Heart left ventricle (tissue), 13 donors: ENCODE data around the gene TSEN54.

Experiments used
- CTCF ChIP-seq, 12 donors: fragments of 200-600 bp; sonication (generic) in 4 of 12; IDR thresholded peaks; one replicate each; pipeline versions ENCODE4 v1.5.0 to v1.8.0; 2018 to 2022; ENCODE audit warnings: antibody characterized with exemption in 12 of 12, mild to moderate bottlenecking in 5 of 12
- POLR2A ChIP-seq, 2 donors: fragments of 450-650 bp; IDR thresholded peaks; one replicate each; pipeline ENCODE4 v1.6.1; 2017; ENCODE audit warnings: antibody characterized with exemption in 2 of 2, mild to moderate bottlenecking in 2 of 2, moderate library complexity in 2 of 2
- donor health status: ischemic (EF 13 %, LVEDD 7.1; RV severe dilation, severe dysfunction).
- donor health status: DM: no; HTN: yes; CAD: no.
- donor health status: DM: no; HTN: no; CAD: no.
- donor health status: ischemic (EF 25% LVEDD 6.9; RV normal size, moderate dysfunction).
- donor health status: ischemic (EF 25% LVEDD 5.7; RV mildly dilated, moderate dysfunction).
- donor health status: ischemic (EF 35%, LVEDD 5.7; RV mildly dilated, moderate dysfunction).
- donor health status: nonischemic (EF 11% LVEDD 7.7; RV severe dilation, severe dysfunction).
- donor health status: DM: yes; HTN: yes; CAD: no.
- donor health status: PGD.
- donor health status: ischemic (EF 29% LVEDD 5.4; RV normal size, mild dysfunction).
- donor health status: nonischemic (EF 23%, LVEDD 6.1; RV moderate dilation, normal function).

- no peak for TF ChIP-seq POLR2A (IDR thresholded peaks at IDR 0.05)
- no peak for TF ChIP-seq CTCF (IDR thresholded peaks at IDR 0.05)
These were observed 39.4 kb upstream of the TSEN54 start for GRCh38 chr17:75476752-75477489.
